Mesendoderm (in vitro differentiated cells): Measurements from ENCODE around the gene EPB41L4B.

Experiments
- DNase-seq: peaks from one replicate; pipeline ENCODE4 v3.0.0; 2013
- H2AK5ac ChIP-seq: 2 replicates; pipeline ENCODE4 v1.6.1; 2013; ENCODE audit warnings: low read length, inconsistent platforms
- H2BK120ac ChIP-seq: 2 replicates; pipeline ENCODE4 v1.6.1; 2013; ENCODE audit warnings: low read depth, mild to moderate bottlenecking, low read length, moderate library complexity, mixed read lengths
- H2BK15ac ChIP-seq: replicated peaks from 2 replicates; pipeline ENCODE4 v1.6.1; 2013; ENCODE audit warnings: low read depth, mild to moderate bottlenecking, moderate library complexity
- H2BK5ac ChIP-seq: 2 replicates; pipeline ENCODE4 v1.6.1; 2013; ENCODE audit warnings: low read length, inconsistent platforms
- H3K18ac ChIP-seq: 2 replicates; pipeline ENCODE4 v1.6.1; 2013; ENCODE audit warnings: mild to moderate bottlenecking, low read length, mixed read lengths
- H3K23ac ChIP-seq: one replicate; pipeline ENCODE4 v1.6.1; 2013; ENCODE audit warnings: low read length
- H3K27ac ChIP-seq: 2 replicates; pipeline ENCODE4 v1.5.1; 2013; ENCODE audit warnings: low read depth, mild to moderate bottlenecking, inconsistent platforms, low read length, moderate library complexity
- H3K27me3 ChIP-seq: 2 replicates; pipeline ENCODE4 v1.6.1; 2013; ENCODE audit warnings: low read length, control low read depth, mild to moderate bottlenecking, inconsistent platforms; ENCODE audit not compliant: insufficient read depth, poor library complexity
- H3K36me3 ChIP-seq: 2 replicates; pipeline ENCODE4 v1.6.1; 2013; ENCODE audit warnings: low read length, inconsistent platforms; ENCODE audit not compliant: control insufficient read depth, insufficient read depth
- H3K4ac ChIP-seq: one replicate; pipeline ENCODE4 v1.6.1; 2013; ENCODE audit warnings: low read depth, mild to moderate bottlenecking, low read length, moderate library complexity
- H3K4me1 ChIP-seq: 2 replicates; pipeline ENCODE4 v1.6.1; 2013; ENCODE audit warnings: low read depth, low read length, inconsistent platforms; ENCODE audit not compliant: control insufficient read depth
- H3K4me2 ChIP-seq: 2 replicates; pipeline ENCODE4 v1.6.1; 2013; ENCODE audit warnings: low read length
- H3K4me3 ChIP-seq: 2 replicates; pipeline ENCODE4 v1.5.1; 2013; ENCODE audit warnings: mild to moderate bottlenecking, low read length
- H3K56ac ChIP-seq: one replicate; pipeline ENCODE4 v1.6.1; 2013; ENCODE audit warnings: low read length
- H3K79me1 ChIP-seq: 2 replicates; pipeline ENCODE4 v1.6.1; 2013; ENCODE audit warnings: low read length, inconsistent platforms
- H3K79me2 ChIP-seq: 2 replicates; pipeline ENCODE4 v1.6.1; 2013; ENCODE audit warnings: mild to moderate bottlenecking, low read length; ENCODE audit not compliant: control insufficient read depth, insufficient read depth
- H3K9ac ChIP-seq: 2 replicates; pipeline ENCODE4 v1.6.1; 2013; ENCODE audit warnings: low read length, inconsistent platforms
- H4K5ac ChIP-seq: one replicate; pipeline ENCODE4 v1.6.1; 2013; ENCODE audit warnings: low read length
- H4K8ac ChIP-seq: one replicate; pipeline ENCODE4 v1.6.1; 2013; ENCODE audit warnings: low read depth, mild to moderate bottlenecking, control low read depth, low read length, moderate library complexity
- WGBS: extraction: QIAGEN DNeasy Blood & Tissue Kit; methylation state at CpG from one replicate; pipeline ENCODE4 v1.1.7; 2013; ENCODE audit warnings: low lambda C conversion rate, missing lambda C conversion rate; ENCODE audit not compliant: insufficient coverage; ENCODE audit errors: extremely low coverage; 5-methylcytosine and 5-hydroxymethylcytosine counted together

EPB41L4B gene

GRCh38 chr9:109354190-109354589 is 33.3 kb upstream of the EPB41L4B start:
- H3K9ac ChIP-seq = no peak overlapping the region
- WGBS = no CpG with 5 or more reads among the region's 2 CpGs
- H3K18ac ChIP-seq = no peak overlapping the region
- H3K4me2 ChIP-seq = no peak overlapping the region
- H3K23ac ChIP-seq = no peak overlapping the region
- H3K4ac ChIP-seq = no peak overlapping the region
- H3K27me3 ChIP-seq = no peaks in the 10 kb centered on the region
- H3K4me3 ChIP-seq = no peak overlapping the region
- no peak for DNase-seq
- H3K36me3 ChIP-seq = no peaks in the 10 kb centered on the region
- no peak overlapping the region for H2AK5ac ChIP-seq
- no peak overlapping the region for H2BK120ac ChIP-seq
- no peak overlapping the region for H4K8ac ChIP-seq
- H4K5ac ChIP-seq = no peak overlapping the region
- no peak overlapping the region for H2BK5ac ChIP-seq
- no peak overlapping the region for H3K56ac ChIP-seq
- H3K79me1 ChIP-seq = no peaks in the 10 kb centered on the region
- no peaks in the 10 kb centered on the region for H3K4me1 ChIP-seq
- no peak overlapping the region for H3K27ac ChIP-seq
- no peaks in the 10 kb centered on the region for H3K79me2 ChIP-seq
- no peak overlapping the region for H2BK15ac ChIP-seq

GRCh38 chr9:109351032-109351431 is 30.2 kb upstream of the EPB41L4B start:
- H3K79me1 ChIP-seq = no peaks in the 10 kb centered on the region
- no peak overlapping the region for H3K4me2 ChIP-seq
- no peaks in the 10 kb centered on the region for H3K36me3 ChIP-seq
- no peak overlapping the region for H3K18ac ChIP-seq
- no peak overlapping the region for H3K9ac ChIP-seq
- peak; percentile 63 for DNase-seq
- H2BK120ac ChIP-seq = no peak overlapping the region
- no peaks in the 10 kb centered on the region for H3K27me3 ChIP-seq
- peaks cover 2% of the 10 kb centered on the region for H3K4me1 ChIP-seq
- no peak overlapping the region for H4K5ac ChIP-seq
- H3K56ac ChIP-seq = no peak overlapping the region
- H4K8ac ChIP-seq = no peak overlapping the region
- no peaks in the 10 kb centered on the region for H3K79me2 ChIP-seq
- no peak overlapping the region for H3K23ac ChIP-seq
- H3K4me3 ChIP-seq = no peak overlapping the region
- no peak overlapping the region for H2AK5ac ChIP-seq
- no peak overlapping the region for H2BK15ac ChIP-seq
- WGBS = no CpG with 5 or more reads among the region's 5 CpGs
- H2BK5ac ChIP-seq = no peak overlapping the region
- no peak overlapping the region for H3K4ac ChIP-seq
- no peak overlapping the region for H3K27ac ChIP-seq

DNA sequence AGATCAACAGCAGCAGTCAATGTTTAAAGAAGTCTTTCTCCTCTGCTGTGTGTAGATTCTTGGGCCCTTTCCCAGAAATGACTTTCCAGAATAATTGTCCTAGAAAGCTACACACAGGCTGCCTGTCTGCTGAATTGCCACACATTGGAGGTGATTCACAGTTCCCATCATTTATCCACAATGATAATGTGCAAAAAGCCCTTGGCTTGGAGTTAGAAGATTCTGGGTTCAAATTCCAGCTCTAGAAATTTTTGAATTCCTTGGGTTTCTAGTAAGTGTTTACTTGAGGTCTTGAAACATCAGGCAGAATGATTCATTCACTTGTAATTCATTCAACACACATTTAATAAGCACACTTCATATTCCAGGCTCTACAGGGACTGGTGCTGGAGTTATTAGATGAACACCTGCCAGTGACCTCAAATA is 28.6 kb upstream of the EPB41L4B start:
- no peak overlapping the region for H2BK120ac ChIP-seq
- H3K4me1 ChIP-seq = peaks cover 5% of the 10 kb centered on the region
- H3K27ac ChIP-seq = no peak overlapping the region

DNA sequence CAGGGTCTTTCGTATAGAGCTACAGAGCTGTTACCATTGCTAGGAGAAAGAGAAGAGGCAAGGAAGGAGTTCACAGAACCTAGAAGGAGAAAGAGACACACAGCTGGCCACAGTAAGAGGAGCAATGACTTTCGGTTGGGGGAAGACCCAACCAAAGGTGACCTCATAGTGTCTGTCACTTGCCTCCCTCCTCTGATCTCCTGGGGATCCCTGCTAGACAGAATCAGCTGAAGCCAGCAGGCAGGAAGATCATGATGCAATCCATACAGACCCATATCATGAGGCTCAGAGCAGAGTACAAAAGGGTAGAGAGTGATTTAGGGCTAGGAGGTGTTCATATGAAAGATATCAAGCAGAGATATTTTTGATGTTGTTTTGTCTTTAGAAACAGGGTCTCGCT is 26.0 kb upstream of the EPB41L4B start:
- Histone ChIP-seq H3K79me2 (no peaks in the 10 kb centered on the region), H4K8ac (no peak overlapping the region), H3K56ac (no peak overlapping the region), H3K4ac (no peak overlapping the region), H2BK15ac (no peak overlapping the region), H3K4me3 (no peak overlapping the region), H3K4me1 (peaks cover 5% of the 10 kb centered on the region), H3K79me1 (no peaks in the 10 kb centered on the region), H2BK120ac (no peak overlapping the region), H3K36me3 (no peaks in the 10 kb centered on the region), H3K4me2 (no peak overlapping the region), H3K27ac (no peak overlapping the region), H4K5ac (no peak overlapping the region), H3K9ac (no peak overlapping the region), H2AK5ac (no peak overlapping the region), H3K23ac (no peak overlapping the region), H3K18ac (no peak overlapping the region), H2BK5ac (no peak overlapping the region), H3K27me3 (no peaks in the 10 kb centered on the region)
- peak; percentile 77 for DNase-seq
- no CpG with 5 or more reads among the region's 3 CpGs for WGBS

More for the DNA sequence above, 28.6 kb upstream of the EPB41L4B start:
- H3K18ac ChIP-seq = no peak overlapping the region
- H3K79me2 ChIP-seq = no peaks in the 10 kb centered on the region
- no peaks in the 10 kb centered on the region for H3K36me3 ChIP-seq
- no peak overlapping the region for H3K23ac ChIP-seq
- H2AK5ac ChIP-seq = no peak overlapping the region
- H3K27me3 ChIP-seq = no peaks in the 10 kb centered on the region
- no peak overlapping the region for H2BK5ac ChIP-seq
- H4K8ac ChIP-seq = no peak overlapping the region
- no peak overlapping the region for H3K56ac ChIP-seq
- no peak overlapping the region for H3K4ac ChIP-seq
- H3K79me1 ChIP-seq = no peaks in the 10 kb centered on the region
- no peak overlapping the region for H3K9ac ChIP-seq
- no peak overlapping the region for H3K4me2 ChIP-seq
- no peak overlapping the region for H2BK15ac ChIP-seq
- no peak for DNase-seq
- H3K4me3 ChIP-seq = no peak overlapping the region
- no peak overlapping the region for H4K5ac ChIP-seq

DNA sequence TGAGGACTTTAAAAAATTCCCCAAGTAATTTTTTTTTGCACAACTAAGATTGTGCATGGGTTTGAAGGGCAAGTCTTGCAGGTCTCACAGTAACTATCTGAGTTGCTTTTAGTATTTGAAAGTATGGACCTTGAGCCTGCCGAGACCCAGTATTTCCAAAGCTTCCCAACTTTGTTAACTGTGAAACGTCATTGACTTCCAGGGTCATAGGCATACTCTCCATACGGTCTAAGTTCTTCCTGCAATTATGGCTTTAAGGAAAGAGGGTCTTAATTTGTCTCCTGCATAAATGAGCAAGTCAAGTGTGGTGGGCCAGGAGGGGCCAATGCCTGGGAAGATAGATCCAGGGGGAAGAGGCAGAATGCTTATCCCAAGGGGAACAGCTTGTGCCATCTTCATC is 24.0 kb upstream of the EPB41L4B start:
- no peak overlapping the region for H3K23ac ChIP-seq
- H3K4me3 ChIP-seq = no peak overlapping the region
- no peak overlapping the region for H2BK120ac ChIP-seq
- H3K79me2 ChIP-seq = no peaks in the 10 kb centered on the region
- no peak overlapping the region for H3K9ac ChIP-seq
- DNase-seq = no peak
- H3K27me3 ChIP-seq = no peaks in the 10 kb centered on the region
- no peak overlapping the region for H3K4ac ChIP-seq
- WGBS = no CpG with 5 or more reads among the region's 3 CpGs
- peaks cover 5% of the 10 kb centered on the region for H3K4me1 ChIP-seq
- no peak overlapping the region for H3K56ac ChIP-seq
- H3K18ac ChIP-seq = no peak overlapping the region
- H2AK5ac ChIP-seq = no peak overlapping the region
- H4K5ac ChIP-seq = no peak overlapping the region
- no peak overlapping the region for H3K27ac ChIP-seq
- no peak overlapping the region for H4K8ac ChIP-seq
- H2BK15ac ChIP-seq = no peak overlapping the region
- H2BK5ac ChIP-seq = no peak overlapping the region
- H3K36me3 ChIP-seq = no peaks in the 10 kb centered on the region
- H3K4me2 ChIP-seq = no peak overlapping the region
- H3K79me1 ChIP-seq = no peaks in the 10 kb centered on the region

GRCh38 chr9:109342878-109343277 is 22.0 kb upstream of the EPB41L4B start:
- Histone ChIP-seq H2BK5ac (no peak overlapping the region), H2BK15ac (no peak overlapping the region), H3K4ac (no peak overlapping the region), H4K8ac (no peak overlapping the region), H3K4me2 (no peak overlapping the region), H3K79me1 (no peaks in the 10 kb centered on the region), H3K18ac (no peak overlapping the region), H2AK5ac (no peak overlapping the region), H3K23ac (no peak overlapping the region), H3K56ac (no peak overlapping the region), H4K5ac (no peak overlapping the region), H3K4me3 (no peak overlapping the region), H3K27me3 (no peaks in the 10 kb centered on the region), H3K36me3 (no peaks in the 10 kb centered on the region), H2BK120ac (no peak overlapping the region), H3K79me2 (no peaks in the 10 kb centered on the region), H3K4me1 (peaks cover 5% of the 10 kb centered on the region), H3K9ac (no peak overlapping the region), H3K27ac (no peak overlapping the region)
- no CpG with 5 or more reads among the region's 4 CpGs for WGBS
- DNase-seq = no peak
